ENCODE data around the gene INO80D. TPM values are rescaled to one million over a fixed set of nuclear protein-coding genes. Genes with fewer than 3 reads are reported as not detected.
"Not testable (repeated sequence)": the region's sequence is repeated elsewhere in the genome, so short reads cannot be mapped to it uniquely, and the experiment has no call there.

Gene INO80D, protein sequence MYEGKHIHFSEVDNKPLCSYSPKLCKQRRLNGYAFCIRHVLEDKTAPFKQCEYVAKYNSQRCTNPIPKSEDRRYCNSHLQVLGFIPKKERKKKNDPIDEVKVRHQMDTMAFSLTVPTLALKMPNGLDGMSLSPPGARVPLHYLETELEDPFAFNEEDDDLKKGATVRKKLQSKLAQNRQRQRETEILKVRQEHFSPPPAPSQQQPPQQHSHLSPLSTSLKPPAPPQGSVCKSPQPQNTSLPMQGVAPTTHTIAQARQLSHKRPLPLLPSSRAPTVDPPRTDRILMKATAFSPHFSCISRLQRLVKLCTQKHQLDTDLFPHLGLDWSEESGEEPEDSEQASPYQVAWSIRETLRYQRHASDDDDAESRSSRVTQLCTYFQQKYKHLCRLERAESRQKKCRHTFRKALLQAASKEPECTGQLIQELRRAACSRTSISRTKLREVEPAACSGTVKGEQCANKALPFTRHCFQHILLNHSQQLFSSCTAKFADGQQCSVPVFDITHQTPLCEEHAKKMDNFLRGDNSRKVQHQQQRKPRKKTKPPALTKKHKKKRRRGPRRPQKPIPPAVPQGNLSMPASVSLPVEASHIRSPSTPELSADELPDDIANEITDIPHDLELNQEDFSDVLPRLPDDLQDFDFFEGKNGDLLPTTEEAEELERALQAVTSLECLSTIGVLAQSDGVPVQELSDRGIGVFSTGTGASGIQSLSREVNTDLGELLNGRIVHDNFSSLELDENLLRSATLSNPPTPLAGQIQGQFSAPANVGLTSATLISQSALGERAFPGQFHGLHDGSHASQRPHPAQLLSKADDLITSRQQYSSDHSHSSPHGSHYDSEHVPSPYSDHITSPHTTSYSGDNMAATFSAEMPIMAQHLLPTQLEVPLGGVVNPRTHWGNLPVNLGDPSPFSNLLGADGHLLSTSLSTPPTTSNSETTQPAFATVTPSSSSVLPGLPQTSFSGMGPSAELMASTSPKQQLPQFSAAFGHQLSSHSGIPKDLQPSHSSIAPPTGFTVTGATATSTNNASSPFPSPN
- 10 to 100 TPM; 27.3 to 27.8 TPM for total RNA-seq
- long read RNA-seq, partial matches to known transcripts = 3 of 7 reads
- long read RNA-seq, other reads (novel, unspliced or antisense) = 4 of 7 reads

DNA sequence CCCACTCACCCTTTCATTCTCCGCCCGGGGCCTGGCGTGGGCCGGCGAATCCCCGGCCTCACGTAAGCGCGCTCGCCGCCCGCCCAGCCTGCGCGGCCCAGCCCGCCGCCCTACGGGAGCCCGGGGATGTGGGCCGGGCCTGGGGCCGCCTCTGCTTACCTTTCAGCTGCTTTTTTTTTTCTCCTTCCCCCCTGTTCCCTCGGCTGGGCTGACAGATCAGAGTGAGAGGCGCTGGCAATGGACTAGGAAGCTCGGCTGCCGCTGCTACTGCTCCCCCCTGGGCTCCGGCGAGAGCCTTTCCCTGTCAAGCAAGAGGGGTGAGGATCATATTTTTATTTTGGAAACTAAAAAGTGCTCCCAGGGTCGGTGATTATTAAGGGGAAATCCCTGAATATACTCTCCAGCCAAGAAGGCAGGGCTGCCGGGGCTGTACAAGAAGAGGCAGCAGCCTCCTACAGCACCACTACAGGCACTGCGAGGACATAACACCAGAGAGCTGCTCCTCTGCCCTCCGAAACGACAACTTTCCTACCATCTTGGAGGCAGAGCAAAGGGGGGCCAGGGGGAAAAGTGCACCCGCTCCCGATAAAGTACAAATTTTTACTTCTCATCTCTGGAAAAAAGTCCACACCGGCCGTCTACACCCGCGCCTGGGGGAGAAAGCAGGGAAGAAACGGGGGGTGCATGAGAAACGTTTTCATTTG lies at the start of gene INO80D:
Gene INO80D, minus strand, starts transcription at position 433 of the 704 bp plus-strand sequence. CDS start 23,158 bp downstream, outside the sequence.
- peak; percentile 78 to 80 for DNase-seq
- intact Hi-C loops (cut with DNase I, micrococcal nuclease) = no loop called here
- peak; percentile 80 for ATAC-seq

GRCh38 chr2:206127656-206128055 lies 41.7 kb upstream of the INO80D start:
- DNase-seq (no peak), ATAC-seq (no peak)
- intact Hi-C loops (cut with DNase I, micrococcal nuclease) = no loop called here

DNA sequence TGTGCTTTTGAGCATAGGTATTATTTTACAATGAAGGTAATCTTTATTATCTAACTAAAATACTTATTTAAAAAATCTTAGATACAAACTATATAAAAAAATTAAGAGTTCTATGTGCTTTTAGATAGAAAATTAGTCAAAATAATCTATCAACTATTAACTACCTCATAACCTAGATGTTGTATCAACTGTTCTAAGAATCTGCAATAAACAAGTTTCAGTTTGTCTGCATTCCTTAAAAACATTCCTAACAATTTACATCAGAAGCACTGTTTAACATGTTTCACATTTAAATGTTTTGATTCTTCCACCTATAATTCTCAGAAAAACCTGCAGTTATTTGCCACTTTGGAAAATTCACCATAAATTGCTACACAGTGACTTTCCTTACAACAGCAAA lies 39.9 kb upstream of the INO80D start:
- ATAC-seq = no peak
- intact Hi-C loops (cut with DNase I, micrococcal nuclease) = no loop called here
- DNase-seq = no peak

- DNase-seq; intact Hi-C loops (cut with DNase I, micrococcal nuclease); ATAC-seq: not testable (repeated sequence)
These were observed 36.6 kb upstream of the INO80D start for GRCh38 chr2:206122569-206122968.

GRCh38 chr2:206116278-206116677 lies 30.3 kb upstream of the INO80D start:
- ATAC-seq = no peak
- intact Hi-C loops (cut with DNase I, micrococcal nuclease) = no loop called here
- no peak for DNase-seq

DNA sequence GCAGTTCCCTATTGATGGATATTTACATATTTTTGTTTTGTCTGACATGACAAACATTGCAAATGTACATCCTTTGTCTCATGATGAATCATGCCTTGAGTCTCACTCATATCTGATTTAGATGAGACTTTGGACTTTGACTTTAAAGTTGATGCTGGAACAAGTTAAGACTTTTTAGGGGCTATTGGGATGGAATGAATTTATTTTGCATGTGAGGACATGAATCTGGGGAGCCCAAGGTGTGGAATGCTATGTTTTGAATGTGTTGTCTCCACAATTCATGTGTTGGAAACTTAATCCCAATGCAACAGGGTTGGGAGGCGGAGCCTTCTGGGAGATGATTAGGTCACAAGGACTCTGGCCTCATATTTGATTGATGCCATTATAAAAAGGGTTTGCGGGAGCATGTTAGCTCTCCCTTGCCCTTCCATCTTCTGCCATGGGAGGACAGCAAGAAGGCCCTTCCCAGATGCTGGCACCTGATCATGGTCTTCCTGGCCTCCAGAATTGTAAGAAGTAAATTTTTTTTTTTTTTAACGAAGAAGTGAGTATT lies 29.1 kb upstream of the INO80D start:
- DNase-seq = no peak
- intact Hi-C loops (cut with DNase I, micrococcal nuclease) = no loop called here
- ATAC-seq = peak; percentile 65

DNA sequence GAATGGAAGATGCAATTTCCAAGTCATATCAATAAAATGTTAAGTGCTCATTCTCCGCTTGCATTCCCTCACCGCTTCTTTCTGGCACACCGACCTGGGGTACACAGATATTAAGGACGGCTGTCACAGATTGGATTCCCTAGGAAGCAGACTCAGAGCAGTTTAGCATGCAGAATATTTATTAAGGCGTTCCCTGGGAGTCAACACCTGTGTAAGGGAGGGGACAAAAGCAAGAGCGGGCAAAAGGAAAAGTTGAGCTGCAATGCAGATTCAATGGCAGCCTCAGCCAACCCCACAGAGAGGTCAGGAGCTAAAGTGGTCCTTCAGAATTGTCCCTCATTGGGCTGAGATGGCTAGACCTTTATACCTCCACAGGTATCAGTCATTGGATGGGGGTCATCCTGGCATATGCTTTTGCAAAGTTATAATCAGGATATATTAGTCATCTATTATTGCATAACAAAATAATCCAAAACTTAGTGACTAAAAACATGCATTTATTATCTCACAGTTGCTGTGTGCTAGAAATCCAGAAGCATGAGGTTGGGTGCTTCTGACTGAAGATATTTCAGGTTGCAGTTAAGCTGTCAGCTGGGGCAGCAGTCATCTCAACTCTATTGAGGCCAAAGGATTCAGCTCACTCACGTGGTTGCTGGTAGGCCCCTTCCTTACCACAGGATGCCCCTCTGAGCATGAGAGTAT lies 27.0 kb upstream of the INO80D start:
- ATAC-seq = no peak
- intact Hi-C loops (cut with DNase I, micrococcal nuclease) = no loop called here
- DNase-seq = no peak

DNA sequence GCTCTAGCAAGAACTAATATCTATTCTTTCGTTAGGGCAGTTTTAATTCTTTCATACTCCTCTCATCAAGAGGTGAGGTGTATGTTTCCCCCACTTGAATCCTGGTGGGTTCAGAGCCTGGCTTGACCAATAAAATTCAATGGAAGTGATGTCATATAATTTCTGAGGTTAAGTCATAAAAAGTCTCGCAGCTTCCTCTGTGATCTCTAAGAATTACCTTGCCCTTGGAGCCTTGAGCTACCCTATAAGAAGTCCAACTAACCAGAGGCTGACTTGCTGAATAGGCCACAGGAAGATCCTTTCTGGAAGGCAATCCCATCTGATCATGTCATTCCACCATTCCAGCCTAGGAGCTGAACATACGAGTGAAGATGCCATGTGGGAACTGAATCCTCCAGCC lies 26.1 kb upstream of the INO80D start:
- ATAC-seq (no peak), DNase-seq (no peak)
- intact Hi-C loops (cut with DNase I, micrococcal nuclease) = no loop called here

DNA sequence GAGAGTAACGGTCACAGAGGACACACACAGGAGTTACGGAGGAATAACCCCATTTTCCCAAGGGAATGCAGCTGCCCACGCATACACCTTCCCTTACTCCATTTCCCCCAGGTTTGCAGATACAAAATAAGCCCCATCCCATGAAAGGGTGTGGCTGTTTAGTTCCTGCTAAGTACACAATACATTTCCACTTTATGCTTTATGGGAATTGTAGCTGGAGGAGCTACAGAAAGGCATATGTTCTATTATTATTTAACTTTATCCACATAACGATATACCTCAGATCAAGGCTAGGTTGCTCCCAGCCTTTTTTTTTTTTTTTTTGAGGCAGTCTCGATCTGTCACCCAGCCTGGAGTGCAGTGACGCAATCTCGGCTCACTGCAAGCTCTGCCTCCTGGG lies 22.7 kb upstream of the INO80D start:
- intact Hi-C loops (cut with DNase I, micrococcal nuclease) = no loop called here
- ATAC-seq (peak; percentile 78), DNase-seq (no peak)

DNA sequence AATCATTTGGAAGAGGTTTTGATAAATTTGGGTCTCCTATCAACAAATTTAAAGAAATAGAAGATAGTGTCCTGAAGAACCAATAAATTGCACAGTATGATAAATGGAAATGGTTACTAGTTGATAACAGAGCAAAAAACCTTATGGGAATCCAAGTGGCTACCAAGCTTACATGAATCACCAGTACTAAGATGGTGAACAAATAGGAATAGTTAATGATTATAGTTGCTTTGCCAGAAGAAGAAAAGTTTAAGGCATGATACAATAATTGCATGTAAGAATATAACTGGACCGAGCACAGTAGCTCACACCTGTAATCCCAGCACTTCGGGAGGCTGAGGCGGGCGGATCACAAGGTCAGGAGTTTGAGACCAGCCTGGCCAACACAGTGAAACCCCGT lies 19.6 kb upstream of the INO80D start:
- intact Hi-C loops (cut with DNase I, micrococcal nuclease) = no loop called here
- DNase-seq (no peak), ATAC-seq (no peak)

DNA sequence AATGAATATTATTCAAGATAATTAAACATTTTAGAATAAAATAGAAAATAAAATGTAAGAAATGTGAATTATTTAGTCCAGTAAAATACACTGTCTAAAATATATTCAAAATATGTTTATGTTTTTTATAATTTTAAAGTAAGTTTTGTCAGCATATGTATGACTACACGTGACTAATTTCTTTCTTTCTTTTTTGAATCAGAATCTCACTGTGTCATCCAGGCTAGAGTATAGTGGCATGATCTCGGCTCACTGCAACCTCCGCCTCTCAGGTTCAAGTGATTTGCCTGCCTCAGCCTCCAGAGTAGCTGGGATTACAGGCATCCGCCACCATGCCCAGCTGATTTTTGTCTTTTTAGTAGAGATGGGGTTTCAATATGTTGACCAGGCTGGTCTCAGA lies 19.1 kb upstream of the INO80D start:
- intact Hi-C loops (cut with DNase I, micrococcal nuclease) = no loop called here
- no peak for DNase-seq

GRCh38 chr2:206098872-206099271 lies 12.9 kb upstream of the INO80D start:
- intact Hi-C loops (cut with DNase I, micrococcal nuclease) = loop anchor here in 1 of 2 donors (10.0 kb wide), 1 partner anchor 56 kb away; the partner anchor contains the start of genes EEF1B2 and NDUFS1
- not testable (repeated sequence) for DNase-seq, ATAC-seq

More for the DNA sequence above, 19.1 kb upstream of the INO80D start:
- no peak for ATAC-seq

GRCh38 chr2:206098471-206098870 lies 12.5 kb upstream of the INO80D start:
- ATAC-seq (no peak), DNase-seq (no peak)
- intact Hi-C loops (cut with DNase I, micrococcal nuclease) = loop anchor here in 1 of 2 donors (10.0 kb wide), 1 partner anchor 56 kb away; the partner anchor contains the start of genes EEF1B2 and NDUFS1

GRCh38 chr2:206096876-206097275 lies 10.9 kb upstream of the INO80D start:
- DNase-seq (no peak), ATAC-seq (no peak)
- intact Hi-C loops (cut with DNase I, micrococcal nuclease) = loop anchor here in 1 of 2 donors (10.0 kb wide), 1 partner anchor 58 kb away; the partner anchor contains the start of genes EEF1B2 and NDUFS1

DNA sequence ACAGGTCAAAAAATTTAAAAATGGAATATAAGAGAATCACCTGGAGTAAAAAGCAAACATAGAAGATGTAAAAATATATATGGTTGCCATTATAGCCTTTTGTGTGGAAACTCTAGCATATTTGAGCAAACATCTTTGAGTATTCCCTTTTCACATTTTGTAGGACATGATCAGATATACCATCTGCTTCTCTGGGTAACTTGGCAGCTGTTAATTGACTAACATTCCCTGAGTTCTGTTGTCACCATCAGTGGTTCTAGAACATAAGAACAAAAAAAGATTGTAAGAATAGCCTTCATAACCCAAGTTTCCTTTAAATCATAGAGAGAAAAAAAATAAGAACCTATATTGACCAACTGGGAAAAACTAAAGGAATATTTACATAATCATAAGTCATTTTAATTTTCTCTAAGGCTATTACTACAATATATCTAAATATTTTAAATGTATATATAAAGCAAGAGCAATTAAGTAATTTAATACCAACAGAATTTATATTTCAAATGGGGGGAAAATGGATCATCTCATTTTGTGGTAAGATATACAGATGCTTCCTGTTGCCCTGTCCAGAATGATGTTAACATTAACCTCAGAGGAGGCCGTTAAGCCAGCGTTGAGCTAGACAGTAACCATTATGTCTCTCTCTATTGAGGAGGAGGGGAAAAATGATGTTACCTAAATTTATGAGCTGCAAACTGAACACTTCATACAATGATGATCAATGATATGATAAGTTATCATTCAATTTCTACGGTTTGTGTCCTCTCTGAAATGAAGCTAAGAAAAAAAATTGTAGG lies 9.8 kb upstream of the INO80D start:
- no peak for DNase-seq
- intact Hi-C loops (cut with DNase I, micrococcal nuclease) = loop anchor here in 1 of 2 donors (10.0 kb wide), 1 partner anchor 59 kb away; the partner anchor contains the start of genes EEF1B2 and NDUFS1
- no peak for ATAC-seq

DNA sequence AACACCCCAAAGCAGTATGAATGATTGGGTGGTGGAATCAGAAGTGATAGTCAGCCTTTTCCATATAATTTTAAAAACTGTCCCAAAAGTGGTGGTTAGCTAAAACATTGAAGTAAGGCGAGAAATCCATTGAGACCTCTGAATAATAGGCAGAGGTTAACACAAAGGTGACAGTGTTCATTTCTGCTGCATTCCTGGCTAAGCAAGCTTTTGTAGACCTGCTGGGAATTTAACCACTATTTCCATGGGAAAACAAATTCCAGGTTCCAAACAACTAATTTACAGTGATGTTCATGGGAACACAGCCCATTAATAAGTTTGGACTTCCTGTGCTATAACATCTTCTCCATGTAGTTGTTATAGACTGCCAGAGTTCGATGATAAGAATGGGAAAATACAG lies 6.3 kb upstream of the INO80D start:
- intact Hi-C loops (cut with DNase I, micrococcal nuclease) = loop anchor here in 1 of 2 donors (10.0 kb wide), 1 partner anchor 63 kb away; the partner anchor contains the start of genes EEF1B2 and NDUFS1
- ATAC-seq (no peak), DNase-seq (no peak)

DNA sequence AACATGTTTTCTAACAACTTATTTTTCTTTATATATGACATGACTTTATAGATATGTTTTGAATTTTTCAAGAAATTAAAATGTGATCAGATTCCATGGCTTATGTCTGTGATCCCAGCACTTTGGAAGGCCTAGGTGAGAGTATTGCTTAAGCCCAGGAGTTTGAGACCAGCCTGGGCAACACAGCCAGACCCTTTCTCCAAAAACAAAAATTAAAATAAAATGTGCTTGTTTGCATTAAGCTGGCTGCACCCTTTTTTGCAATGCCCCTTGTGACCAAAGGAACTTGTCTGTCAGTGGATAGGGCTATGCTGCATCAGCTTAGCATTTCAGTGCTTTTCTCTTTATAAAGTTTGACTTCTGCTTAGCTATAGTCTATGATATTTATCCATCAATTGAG lies 2.3 kb upstream of the INO80D start:
- ATAC-seq = no peak
- intact Hi-C loops (cut with DNase I, micrococcal nuclease) = no loop called here
- DNase-seq = no peak
